BLaER1 (cell line): ENCODE measurements around the gene LRP1.
A peak's percentile ranks its signal among the peaks of the same experiment; 100 is the strongest.

Source experiments
- H3K27ac ChIP-seq: shearing (Covaris generic); formaldehyde crosslinking; 2 replicates; pipeline ENCODE4 v1.8.1; 2022
- H3K27me3 ChIP-seq: shearing (Covaris generic); formaldehyde crosslinking; 2 replicates; pipeline ENCODE4 v1.8.1; 2022
- H3K36me3 ChIP-seq: shearing (Covaris generic); formaldehyde crosslinking; 2 replicates; pipeline ENCODE4 v1.8.1; 2022
- H3K4me1 ChIP-seq: shearing (Covaris generic); formaldehyde crosslinking; 2 replicates; pipeline ENCODE4 v1.8.1; 2022
- H3K4me2 ChIP-seq: shearing (Covaris generic); formaldehyde crosslinking; 2 replicates; pipeline ENCODE4 v1.8.1; 2022
- H3K4me3 ChIP-seq: shearing (Covaris generic); formaldehyde crosslinking; 2 replicates; pipeline ENCODE4 v1.8.1; 2022
- H3K9ac ChIP-seq: shearing (Covaris generic); formaldehyde crosslinking; 2 replicates; pipeline ENCODE4 v1.8.1; 2022
- H3K9me3 ChIP-seq: shearing (Covaris generic); formaldehyde crosslinking; 2 replicates; pipeline ENCODE4 v1.8.1; 2022
- H4K20me1 ChIP-seq: shearing (Covaris generic); formaldehyde crosslinking; 2 replicates; pipeline ENCODE4 v1.8.1; 2022
- Cebpa-rat ChIP-seq: shearing (Covaris generic); IDR thresholded peaks from 2 replicates; pipeline ENCODE4 v1.8.1; 2022

The LRP1 gene

DNA sequence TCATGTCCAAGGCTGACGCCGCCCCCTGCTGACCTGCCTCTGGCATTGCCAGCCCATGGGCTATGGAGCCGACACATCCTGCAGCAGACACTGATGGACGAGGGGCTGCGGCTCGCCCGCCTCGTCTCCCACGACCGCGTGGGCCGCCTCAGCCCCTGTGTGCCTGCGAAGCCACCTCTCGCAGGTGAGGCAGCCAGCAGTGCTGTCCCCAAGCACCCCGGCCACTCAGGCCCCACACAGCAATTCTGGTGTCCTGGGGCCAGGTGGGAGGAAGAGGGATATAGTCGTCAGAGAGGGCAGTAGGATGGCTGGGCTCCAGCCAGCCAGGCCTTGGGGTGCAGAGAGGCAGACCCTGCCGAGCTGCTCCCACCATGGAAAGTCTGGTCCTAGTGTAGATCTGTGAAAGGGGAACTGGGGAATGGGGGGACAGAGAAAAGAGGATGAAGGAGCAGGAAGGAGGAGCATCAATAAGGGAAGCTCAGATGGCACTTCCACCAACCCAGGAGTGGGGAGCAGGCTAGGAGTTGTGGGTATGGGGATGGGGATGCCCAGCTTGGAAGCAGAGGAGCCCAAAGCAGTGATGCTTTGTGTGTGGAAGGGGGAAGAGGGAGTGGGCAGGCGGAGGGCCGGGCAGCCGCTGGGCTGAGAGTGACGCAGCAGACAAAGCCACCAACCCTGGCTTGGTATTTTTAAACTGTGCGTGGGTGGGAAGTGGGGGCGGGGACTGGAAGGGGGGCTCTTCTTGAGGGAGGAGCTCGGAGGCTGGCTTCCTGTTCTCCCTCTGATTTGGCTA is 34.7 kb upstream of the LRP1 start:
- Histone ChIP-seq H3K9ac (peak overlapping the region; percentile 33; the same call in 1 of the 2 replicates), H3K27me3 (no peaks in the 10 kb centered on the region), H3K4me1 (peaks cover 70% of the 10 kb centered on the region), H3K9me3 (no peaks in the 10 kb centered on the region), H4K20me1 (peaks cover 50% of the 10 kb centered on the region), H3K4me2 (peak overlapping the region; percentile 78), H3K27ac (peak overlapping the region; percentile 57), H3K36me3 (peaks cover 74% of the 10 kb centered on the region), H3K4me3 (0 out of 2 replicates have a peak overlapping the region, but pooled peaks have one; percentile 12)
- no peak for TF ChIP-seq Cebpa-rat

DNA sequence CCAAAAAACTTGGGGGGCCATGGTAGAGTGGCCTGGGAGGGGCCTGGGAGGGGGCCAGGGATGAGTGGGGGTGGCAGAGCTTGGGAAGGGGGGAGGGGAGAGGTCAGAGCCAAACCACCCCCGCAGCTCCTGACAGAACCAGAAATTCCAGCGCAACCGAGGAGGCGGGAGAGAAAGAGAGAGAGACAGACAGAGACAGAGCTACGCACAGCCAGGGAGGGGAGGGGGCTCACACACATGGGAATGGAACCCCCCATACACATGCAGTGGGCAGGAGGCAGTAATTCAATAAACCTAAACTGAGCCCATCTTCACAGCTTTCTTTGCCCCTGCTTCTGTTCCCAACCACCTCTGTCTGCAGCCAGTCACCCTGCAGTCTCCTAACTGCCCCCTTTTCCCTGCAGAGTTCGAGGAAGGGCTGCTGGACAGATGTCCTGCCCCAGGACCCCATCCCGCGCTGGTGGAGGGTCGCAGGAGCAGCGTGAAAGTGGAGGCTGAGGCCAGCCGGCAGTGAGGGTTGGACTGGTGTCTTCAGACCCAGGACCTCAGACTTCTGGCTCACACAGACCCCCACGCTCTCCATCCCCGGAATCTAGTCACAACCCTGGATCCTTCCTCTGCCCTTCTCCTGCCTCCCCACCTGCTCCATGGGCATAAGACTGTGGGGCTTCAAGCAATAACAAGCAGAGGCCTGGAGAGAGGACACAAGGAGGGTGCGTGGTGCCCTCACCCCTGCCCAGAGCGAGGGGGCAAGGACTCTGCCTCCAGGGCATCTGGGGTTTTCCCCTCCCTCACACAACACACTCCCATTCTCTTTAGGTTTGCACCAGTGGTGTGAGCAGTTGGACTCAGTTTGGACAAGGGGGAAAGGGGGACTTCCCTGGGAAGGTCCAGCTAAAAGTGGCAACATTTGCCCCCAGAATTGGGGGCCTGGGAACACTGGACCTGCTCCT is 33.8 kb upstream of the LRP1 start:
- peaks cover 79% of the 10 kb centered on the region for H3K4me1 ChIP-seq
- H3K4me3 ChIP-seq: no peak overlapping the region
- H3K9me3 ChIP-seq: no peaks in the 10 kb centered on the region
- H3K27me3 ChIP-seq: no peaks in the 10 kb centered on the region
- H4K20me1 ChIP-seq: peaks cover 55% of the 10 kb centered on the region
- peaks cover 82% of the 10 kb centered on the region for H3K36me3 ChIP-seq
- H3K27ac ChIP-seq: peak overlapping the region; percentile 57
- H3K4me2 ChIP-seq: peak overlapping the region; percentile 78
- TF ChIP-seq Cebpa-rat: no peak
- peak overlapping the region; percentile 27 for H3K9ac ChIP-seq

DNA sequence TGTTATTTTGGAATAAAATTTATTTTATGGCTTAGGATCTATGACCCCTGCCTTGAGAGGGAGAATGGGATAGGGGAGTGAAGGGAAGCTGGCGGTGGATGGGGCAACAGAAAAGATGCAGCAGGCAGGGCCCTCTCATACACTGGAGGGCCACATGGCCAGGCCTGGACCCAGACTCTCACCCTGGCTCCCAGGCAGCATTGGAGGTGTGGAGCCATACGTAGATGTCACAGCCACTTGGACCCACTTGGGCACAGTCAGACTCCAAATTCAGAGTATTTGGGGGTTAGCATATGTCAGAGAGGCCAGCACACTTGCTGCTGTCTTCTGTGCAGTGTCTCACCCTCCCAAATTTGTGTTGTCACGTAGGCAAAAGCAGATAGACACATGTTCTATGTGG is 32.8 kb upstream of the LRP1 start:
- Histone ChIP-seq H3K4me3 (no peak overlapping the region), H4K20me1 (peaks cover 52% of the 10 kb centered on the region), H3K27me3 (no peaks in the 10 kb centered on the region), H3K9me3 (no peaks in the 10 kb centered on the region), H3K4me1 (peaks cover 81% of the 10 kb centered on the region), H3K9ac (peak overlapping the region; percentile 27; the same call in 1 of the 2 replicates), H3K27ac (peak overlapping the region; percentile 24; the same call in 1 of the 2 replicates), H3K4me2 (no peak overlapping the region), H3K36me3 (peaks cover 92% of the 10 kb centered on the region)
- no peak for TF ChIP-seq Cebpa-rat

DNA sequence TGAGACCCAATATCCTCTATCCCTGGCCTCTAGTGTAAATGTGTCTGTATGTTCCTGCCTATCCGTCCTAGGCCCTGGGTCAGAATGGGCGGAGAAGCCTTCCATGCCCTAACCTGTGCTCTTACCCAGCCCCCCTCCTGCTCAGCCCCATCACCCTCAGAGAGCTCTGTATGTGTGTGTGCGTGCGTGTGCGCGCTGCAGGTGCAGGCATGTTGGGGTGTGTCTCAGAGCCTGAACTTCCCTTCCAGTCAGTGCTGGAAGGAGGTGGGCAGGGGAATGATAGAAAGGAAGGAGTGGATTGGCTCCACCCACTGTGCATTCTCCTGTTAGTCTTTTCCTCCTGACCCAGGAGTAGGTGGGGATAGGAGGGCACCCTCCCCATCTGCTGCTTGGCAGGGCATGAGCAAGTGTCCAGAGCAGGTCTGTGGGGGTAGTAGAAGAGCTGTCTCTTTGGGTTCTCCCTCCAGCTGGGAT is 32.1 kb upstream of the LRP1 start:
- H3K27me3 ChIP-seq: no peaks in the 10 kb centered on the region
- peaks cover 85% of the 10 kb centered on the region for H3K36me3 ChIP-seq
- peaks cover 45% of the 10 kb centered on the region for H4K20me1 ChIP-seq
- H3K4me1 ChIP-seq: peaks cover 74% of the 10 kb centered on the region
- H3K27ac ChIP-seq: peak overlapping the region; percentile 24
- H3K4me2 ChIP-seq: no peak overlapping the region
- no peaks in the 10 kb centered on the region for H3K9me3 ChIP-seq
- no peak overlapping the region for H3K4me3 ChIP-seq
- TF ChIP-seq Cebpa-rat: no peak
- H3K9ac ChIP-seq: no peak overlapping the region

DNA sequence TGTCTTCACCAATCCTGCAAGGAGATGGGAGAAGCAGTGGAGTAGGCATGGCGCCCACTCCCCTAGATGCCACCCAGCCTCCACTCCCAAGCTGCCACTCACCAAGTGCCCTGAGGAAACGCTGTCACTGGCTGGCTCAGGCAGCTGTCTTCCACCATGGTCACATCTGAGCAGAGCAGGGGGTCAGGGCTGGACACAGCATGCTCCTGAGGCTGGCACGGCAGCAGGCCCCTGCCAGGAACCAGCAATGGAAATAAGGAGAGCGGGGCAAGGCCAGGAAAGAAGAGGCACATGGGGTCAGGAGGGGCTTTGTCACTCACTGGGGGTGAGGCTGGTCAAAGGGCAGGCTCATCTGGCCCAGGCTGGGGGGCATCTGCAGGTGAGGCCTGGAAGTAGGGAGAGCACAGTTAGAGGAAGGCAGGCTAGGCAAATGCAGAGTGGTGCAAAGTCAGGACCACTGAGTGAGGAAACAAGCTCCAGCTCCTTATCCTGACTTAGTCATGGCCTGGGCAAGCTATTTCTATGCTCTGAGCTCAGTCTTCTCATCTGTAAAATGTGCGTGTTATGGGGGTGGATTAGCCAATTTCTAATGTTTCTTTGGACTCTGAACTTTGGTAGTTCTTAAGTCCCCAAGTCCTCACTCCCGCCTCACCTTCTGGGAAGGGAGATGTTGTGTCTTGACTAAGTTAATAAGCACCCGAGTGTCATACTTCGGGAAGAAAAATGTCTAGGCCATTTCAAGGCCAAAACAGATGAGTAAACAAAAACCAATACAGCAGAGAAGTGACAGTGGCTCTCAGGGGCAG is 31.3 kb upstream of the LRP1 start:
- no peak for TF ChIP-seq Cebpa-rat

DNA sequence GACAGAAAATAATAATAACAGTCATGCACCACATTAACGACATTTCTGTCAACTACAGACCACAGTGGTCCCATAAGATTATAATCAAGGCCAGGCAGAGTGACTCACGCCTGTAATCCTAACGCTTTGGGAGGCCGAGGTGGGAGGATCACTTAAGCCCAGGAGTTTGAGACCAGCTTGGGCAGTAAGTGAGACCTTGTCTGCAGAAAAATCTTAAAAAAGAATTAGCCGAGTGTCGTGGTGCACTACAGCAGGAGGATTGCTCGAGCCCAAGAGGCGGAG is 30.8 kb upstream of the LRP1 start:
- no peak for TF ChIP-seq Cebpa-rat
- Histone ChIP-seq H3K9me3 (no peaks in the 10 kb centered on the region), H3K9ac (peak overlapping the region; percentile 28; the same call in 1 of the 2 replicates), H3K4me3 (no peak overlapping the region), H4K20me1 (peaks cover 32% of the 10 kb centered on the region), H3K27ac (0 out of 2 replicates have a peak overlapping the region, but pooled peaks have one; percentile 24), H3K4me1 (peaks cover 73% of the 10 kb centered on the region), H3K36me3 (peaks cover 84% of the 10 kb centered on the region), H3K4me2 (peak overlapping the region; percentile 59), H3K27me3 (no peaks in the 10 kb centered on the region)

More for the DNA sequence above, 31.3 kb upstream of the LRP1 start:
- no peak overlapping the region for H3K4me3 ChIP-seq
- no peaks in the 10 kb centered on the region for H3K27me3 ChIP-seq
- H3K27ac ChIP-seq: peak overlapping the region; percentile 24; the same call in 1 of the 2 replicates
- H3K9ac ChIP-seq: peak overlapping the region; percentile 28; the same call in 1 of the 2 replicates
- H3K4me1 ChIP-seq: peaks cover 68% of the 10 kb centered on the region
- peaks cover 37% of the 10 kb centered on the region for H4K20me1 ChIP-seq
- H3K9me3 ChIP-seq: no peaks in the 10 kb centered on the region
- peak overlapping the region; percentile 59; the same call in 1 of the 2 replicates for H3K4me2 ChIP-seq
- H3K36me3 ChIP-seq: peaks cover 84% of the 10 kb centered on the region

DNA sequence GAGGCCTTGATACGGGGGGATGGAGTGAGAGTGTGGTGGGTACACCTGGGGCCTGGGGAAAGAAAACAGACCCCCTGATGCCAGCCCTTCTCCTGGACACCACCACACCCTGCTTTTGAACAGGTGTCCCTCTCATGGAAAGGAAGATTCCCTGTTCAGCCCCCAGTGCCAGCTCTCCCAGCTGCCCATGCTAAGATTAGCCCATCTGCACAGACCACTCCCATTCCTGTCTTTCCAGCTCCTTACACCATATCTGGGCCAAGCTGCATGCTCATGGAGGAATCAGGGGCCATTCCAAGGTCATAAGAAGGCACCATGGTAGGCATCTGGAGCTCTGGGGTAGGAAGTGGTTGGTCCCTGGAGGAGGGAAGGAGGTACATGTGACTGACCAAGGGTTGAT is 29.7 kb upstream of the LRP1 start:
- no peaks in the 10 kb centered on the region for H3K9me3 ChIP-seq
- no peaks in the 10 kb centered on the region for H3K27me3 ChIP-seq
- no peak overlapping the region for H3K4me3 ChIP-seq
- peak overlapping the region; percentile 42 for H3K27ac ChIP-seq
- peak overlapping the region; percentile 59 for H3K4me2 ChIP-seq
- peaks cover 71% of the 10 kb centered on the region for H3K4me1 ChIP-seq
- TF ChIP-seq Cebpa-rat: no peak
- H4K20me1 ChIP-seq: peaks cover 28% of the 10 kb centered on the region
- peaks cover 87% of the 10 kb centered on the region for H3K36me3 ChIP-seq
- peak overlapping the region; percentile 36 for H3K9ac ChIP-seq

DNA sequence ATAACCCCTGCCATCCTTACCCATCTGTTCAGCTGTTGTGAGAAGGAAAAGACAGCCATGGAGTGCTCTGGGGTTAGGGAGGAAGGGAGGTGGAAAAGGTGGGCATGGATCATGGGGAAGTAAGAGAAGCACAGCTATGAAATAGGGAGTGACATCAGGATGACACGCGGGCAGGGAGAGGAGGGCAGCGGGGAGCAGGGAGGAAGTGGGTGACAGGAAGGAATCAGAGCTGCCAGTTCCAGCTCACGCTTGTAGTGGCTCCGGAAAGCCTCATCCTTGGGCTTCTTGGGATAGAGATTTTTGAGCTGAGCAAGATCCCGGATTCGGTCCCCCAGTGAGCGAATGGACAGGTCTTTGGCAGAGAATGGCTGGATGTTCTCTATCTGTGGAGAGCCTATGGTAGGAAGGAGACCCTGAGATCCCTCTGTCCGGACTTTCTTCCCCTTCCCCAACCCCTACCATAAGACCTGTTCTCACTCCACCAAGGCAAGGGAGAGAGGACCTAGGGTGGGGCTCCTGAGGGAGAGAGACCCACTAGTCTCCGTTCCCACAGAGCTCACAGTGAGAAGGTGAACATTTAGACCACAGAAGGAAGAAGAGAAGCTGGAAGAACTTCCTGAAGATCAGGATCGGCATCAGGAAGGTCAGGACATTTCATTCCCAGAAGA is 29.1 kb upstream of the LRP1 start:
- no peak overlapping the region for H3K4me3 ChIP-seq
- H3K36me3 ChIP-seq: peaks cover 92% of the 10 kb centered on the region
- H3K4me2 ChIP-seq: peak overlapping the region; percentile 59
- peak overlapping the region; percentile 42 for H3K27ac ChIP-seq
- H3K9me3 ChIP-seq: no peaks in the 10 kb centered on the region
- no peaks in the 10 kb centered on the region for H3K27me3 ChIP-seq
- H3K4me1 ChIP-seq: peaks cover 66% of the 10 kb centered on the region
- TF ChIP-seq Cebpa-rat: no peak
- peak overlapping the region; percentile 32 for H3K9ac ChIP-seq
- H4K20me1 ChIP-seq: peaks cover 28% of the 10 kb centered on the region

DNA sequence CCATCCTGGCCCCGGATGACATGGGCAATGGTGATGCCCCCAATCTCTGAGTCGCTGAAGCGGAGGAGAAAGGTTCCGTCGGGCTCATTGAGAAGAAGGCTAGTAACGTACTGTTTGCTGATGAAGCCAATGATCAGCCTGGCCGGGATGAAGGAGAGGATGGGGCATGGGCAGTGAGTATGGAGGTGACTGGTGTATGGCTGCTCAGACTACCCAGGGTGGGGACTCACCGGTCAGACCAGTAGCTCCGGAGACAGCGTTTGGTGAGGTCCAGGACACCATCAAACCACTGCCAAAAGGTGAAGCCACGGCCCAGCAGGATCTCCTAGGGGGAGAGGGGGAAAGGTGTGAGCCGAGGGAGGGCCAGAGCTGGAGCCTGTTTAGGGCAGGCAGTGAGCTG is 28.5 kb upstream of the LRP1 start:
- Histone ChIP-seq H3K9me3 (no peaks in the 10 kb centered on the region), H3K4me3 (no peak overlapping the region), H3K27me3 (no peaks in the 10 kb centered on the region), H3K36me3 (peaks cover 92% of the 10 kb centered on the region), H3K4me1 (peaks cover 60% of the 10 kb centered on the region), H3K27ac (peak overlapping the region; percentile 42; the same call in 1 of the 2 replicates), H3K4me2 (peak overlapping the region; percentile 59; the same call in 1 of the 2 replicates), H4K20me1 (peaks cover 23% of the 10 kb centered on the region), H3K9ac (no peak overlapping the region)
- TF ChIP-seq Cebpa-rat: no peak
